ENCODE results near the gene ERN1.
"Not testable (repeated sequence)": the region's sequence is repeated elsewhere in the genome, so short reads cannot be mapped to it uniquely, and the experiment has no call there.

ERN1 gene

DNA sequence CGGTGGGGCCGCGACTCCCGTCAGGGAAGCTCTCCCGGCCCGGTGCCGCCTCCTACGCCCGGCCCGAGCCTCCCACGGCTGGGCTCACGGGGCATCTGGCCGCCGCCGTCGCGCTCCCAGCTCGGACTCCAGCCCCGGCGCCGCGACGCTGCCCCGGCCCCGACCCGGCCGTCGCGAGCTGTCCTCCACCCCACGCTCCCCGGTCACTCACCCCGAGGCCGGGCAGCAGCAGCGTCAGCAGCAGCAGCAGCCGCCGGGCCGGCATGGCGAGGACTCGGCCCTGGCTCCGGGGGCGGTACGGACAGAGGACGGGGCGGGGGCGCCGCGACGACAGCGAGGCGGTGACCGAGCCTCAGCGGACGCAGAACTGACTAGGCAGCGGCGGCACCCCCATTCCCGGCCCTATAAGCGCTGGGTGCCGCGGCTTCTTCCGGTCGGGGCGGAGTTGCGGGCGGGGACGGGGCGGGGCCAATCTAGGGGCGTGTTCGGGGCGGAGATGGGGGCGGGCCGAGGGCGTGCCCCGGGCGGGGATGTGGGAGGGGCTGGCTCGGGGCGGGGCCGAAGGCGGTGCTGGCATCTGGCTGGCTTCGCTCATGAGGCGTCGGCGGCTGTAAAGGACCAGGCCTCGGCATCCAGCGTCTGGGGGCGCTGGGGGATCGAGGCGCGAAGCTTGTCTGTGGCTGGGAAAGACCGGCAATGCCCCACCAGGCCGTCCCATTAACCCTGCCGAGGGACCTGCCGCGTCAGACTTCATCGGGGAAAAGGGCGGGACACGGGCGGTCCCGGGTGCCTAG lies at the start of gene ERN1:
TSS of gene ERN1 (minus strand) at position 380 of the 794 bp plus-strand sequence. CDS start at position 265, 115 bp downstream.
- peak; percentile 93 for DNase-seq

DNA sequence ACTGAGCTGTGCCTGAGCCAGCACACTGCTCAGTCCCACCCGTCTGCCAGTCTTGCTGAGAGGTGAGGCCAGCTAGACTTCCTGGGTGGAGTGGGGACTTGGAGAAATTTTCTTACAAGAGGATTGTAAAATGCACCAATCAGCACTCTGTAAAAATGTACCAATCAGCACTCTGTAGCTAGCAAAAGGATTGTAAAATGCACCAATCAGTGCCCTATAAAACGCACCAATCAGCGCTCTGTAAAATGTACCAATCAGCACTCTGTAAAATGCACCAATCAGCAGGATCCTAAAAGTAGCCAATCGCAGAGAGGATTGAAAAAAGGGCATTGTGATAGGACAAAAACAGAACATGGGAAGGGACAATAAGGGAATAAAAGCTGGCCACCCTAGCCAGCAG lies 49.1 kb upstream of the ERN1 start:
- not testable (repeated sequence) for DNase-seq

DNA sequence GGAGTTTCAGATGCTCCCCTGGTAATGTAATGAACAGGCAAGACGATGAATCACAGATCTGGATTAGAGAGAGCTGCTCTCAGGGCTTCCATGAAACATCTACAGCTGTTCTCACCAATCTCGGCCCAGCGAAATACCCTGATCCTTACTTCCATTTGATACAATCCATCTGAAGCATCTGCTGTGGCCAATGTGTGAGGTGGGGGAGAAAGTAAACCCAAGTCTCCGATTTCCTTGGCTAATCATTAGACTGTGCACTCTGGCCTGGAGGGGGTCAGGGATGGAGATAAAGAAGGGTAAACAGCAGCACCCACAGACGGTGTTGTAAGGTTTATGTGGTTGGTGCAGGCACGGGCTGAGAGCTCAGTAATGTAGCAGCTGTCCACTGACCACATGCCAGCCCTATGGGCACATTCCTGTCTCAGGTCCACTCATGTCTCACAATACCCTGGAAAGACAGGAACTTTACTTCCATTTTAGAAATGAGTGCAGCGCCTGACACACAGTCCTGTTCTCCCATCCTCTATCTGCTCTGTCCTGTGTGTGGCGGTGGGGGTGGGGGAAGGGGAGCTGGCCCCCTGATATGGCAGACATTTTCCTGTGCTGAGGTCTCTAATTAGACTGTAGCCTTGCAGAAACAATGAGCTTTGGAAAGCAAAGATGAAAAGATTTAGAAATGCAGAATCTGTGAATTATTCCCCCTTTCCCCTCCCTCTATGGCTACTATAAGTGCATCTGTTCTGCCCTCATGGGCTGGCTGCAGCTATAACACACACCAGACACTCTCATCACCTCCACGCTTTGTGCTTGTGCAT lies 48.3 kb upstream of the ERN1 start:
- peak; percentile 20 for DNase-seq

GRCh38 chr17:64177311-64178010 lies 47.5 kb upstream of the ERN1 start:
- DNase-seq: no peak

- DNase-seq: no peak
Observed at GRCh38 chr17:64176556-64176955, 46.6 kb upstream of the ERN1 start.

- DNase-seq: peak; percentile 20
Observed at GRCh38 chr17:64174686-64175456, 44.9 kb upstream of the ERN1 start.

GRCh38 chr17:64173646-64174045 lies 43.7 kb upstream of the ERN1 start:
- no peak for DNase-seq

DNA sequence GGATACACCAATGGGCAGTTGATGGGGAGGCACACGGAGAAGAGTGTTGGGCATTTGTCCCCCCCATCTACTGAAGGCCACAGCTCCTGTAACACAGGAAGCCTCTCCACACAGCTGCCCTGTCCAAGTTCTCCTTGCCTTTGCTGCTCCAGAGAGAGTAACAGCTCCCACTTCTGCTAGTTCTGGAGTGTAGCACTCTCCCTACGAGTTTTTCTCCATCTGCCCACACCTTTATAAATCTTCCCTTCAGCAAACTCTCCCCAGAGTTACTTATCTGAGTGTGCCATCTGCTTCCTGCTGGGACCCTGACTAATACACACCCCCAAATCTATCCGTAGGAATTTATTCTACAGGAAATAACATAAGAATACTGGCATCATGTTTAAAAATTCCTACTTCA lies 42.6 kb upstream of the ERN1 start:
- no peak for DNase-seq

DNA sequence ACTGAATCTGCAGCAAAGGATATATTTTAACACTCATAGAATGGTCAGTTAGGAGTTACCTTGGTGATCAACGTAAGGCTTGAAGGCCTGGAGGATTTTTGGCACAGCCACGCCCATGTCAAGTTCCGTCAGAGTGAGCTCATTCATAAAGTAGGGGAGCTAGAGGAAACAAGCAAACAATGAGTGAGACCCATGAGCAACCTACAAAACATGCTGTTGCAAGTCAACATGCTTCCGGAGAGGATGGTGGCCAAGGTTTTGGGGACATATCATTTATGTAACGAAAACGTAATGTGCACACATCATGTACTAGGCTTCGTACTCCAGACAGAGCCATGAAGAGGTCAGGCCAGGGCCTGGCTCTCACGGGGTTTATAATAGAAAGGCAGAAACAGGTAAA lies 41.1 kb upstream of the ERN1 start:
- DNase-seq: no peak

- no peak for DNase-seq
Observed at GRCh38 chr17:64170286-64170685, 40.3 kb upstream of the ERN1 start.

DNA sequence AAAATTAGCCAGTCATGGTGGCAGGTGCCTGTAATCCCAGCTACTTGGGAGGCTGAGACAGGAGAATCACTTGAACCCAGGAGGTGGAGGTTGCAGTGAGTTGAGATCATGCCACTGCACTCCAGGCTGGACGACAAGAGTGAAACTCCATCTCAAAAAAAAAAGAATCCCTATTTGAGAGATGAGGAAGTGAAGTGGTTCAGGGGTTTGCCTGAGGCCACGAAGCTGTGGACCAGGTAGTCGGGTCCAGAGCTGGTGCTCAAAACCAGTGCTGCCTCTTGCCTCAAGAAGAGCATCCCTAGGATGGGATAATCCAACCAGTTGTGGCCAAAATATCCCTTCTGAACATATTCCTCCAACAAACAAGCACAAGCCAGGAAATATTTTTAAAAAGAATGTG lies 37.7 kb upstream of the ERN1 start:
- DNase-seq: not testable (repeated sequence)

- no peak for DNase-seq
Observed at GRCh38 chr17:64166876-64167275, 36.9 kb upstream of the ERN1 start.

- no peak for DNase-seq
Observed at GRCh38 chr17:64165347-64165746, 35.4 kb upstream of the ERN1 start.

GRCh38 chr17:64164596-64165285 lies 34.8 kb upstream of the ERN1 start:
- no peak for DNase-seq

GRCh38 chr17:64163468-64163867 lies 33.5 kb upstream of the ERN1 start:
- no peak for DNase-seq

- DNase-seq: no peak
Observed at GRCh38 chr17:64162554-64162953, 32.6 kb upstream of the ERN1 start.

DNA sequence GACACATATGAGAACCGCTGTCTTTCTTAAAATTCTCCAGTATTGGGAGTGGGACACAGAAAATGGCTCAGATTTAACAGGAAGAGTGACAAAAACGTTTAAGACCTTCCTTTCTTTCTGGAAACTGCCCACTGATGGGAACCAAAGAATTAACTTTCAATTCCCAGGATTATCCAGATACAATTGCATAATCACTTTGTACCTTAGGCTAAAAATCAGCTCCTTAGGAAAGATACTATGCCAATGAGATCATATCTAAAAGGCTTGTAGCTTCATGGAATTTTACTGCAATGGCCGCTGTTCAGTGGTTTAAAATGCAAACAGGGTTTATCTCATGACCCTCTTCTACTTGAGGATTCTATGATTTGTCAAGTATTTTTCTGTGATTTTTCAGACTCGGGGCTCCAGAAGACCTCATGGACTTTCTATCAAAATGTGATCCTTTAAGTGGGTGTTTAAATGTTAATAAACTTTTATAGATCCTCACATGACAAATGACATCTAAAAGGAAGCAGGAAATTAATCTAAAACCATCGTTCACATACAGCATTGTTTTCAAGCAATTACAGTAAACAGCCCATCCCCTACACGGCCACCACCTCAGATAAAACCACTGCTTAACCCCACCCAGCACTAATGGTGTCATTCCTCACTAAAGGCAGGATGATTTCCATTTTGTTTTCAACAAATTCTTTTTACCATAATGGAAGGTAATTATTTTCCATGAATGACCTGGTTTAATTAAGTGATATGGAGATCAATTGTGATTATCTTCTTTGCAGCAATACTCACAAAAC lies 31.6 kb upstream of the ERN1 start:
- no peak for DNase-seq

DNA sequence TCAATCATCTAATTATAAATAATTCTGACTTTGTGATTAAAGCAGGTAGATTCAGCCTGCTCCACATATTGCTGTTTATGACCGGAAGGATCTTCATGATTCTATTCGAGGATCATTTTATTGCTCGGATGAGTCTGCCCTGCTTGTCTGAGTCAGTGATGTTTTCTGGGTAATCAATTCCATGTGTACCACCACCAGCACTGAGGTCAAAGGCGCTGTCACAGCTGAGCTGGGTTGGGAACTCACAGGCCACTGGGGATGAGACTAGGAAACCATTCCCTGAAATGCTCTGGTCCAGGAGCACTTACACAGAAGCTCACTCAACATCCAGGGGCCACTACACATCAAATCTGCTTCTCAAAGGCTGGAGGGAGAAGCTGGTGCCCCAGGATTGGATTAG lies 30.4 kb upstream of the ERN1 start:
- peak; percentile 71 for DNase-seq

DNA sequence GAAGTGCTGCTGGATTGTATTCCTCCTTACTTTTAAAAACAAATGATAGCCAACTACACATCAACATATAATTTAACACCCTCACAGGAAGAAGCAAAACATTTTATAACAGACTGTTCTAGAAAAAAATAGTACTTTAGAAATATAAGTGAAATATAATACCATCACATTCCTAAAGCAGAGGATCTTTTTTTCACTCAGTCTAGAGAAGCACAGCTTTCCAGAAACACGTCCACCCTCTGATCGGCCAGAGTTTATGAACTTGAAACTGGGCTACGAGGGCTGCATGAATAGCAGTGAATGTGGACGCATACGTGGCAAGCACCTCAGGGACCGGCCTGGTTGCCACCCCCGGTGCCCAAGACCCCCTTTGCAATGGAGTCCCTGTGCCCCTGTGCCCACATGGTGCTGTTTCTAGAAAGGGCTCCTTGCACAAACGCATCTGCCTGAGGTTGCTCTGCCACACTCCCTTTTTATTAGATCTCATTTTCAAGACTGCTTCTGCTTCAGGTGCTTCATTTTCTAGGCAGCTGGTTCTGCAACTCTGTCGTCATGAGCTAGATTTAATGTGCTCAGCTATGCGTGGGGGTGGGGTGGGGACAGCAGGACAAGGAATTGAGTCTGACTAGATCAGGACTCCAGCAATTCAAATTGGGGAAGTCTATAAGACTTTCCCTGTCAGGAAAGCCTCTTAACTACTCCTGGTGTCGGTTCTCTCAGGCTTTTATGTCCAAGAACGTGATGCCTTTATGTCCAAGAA lies 29.1 kb upstream of the ERN1 start:
- no peak for DNase-seq

GRCh38 chr17:64158406-64158805 lies 28.5 kb upstream of the ERN1 start:
- DNase-seq: no peak
